C4-2B (cell line): ENCODE results near the gene KATNIP.

Source experiments
- CTCF ChIP-seq: fragments of 450-650 bp; conservative IDR thresholded peaks from 2 replicates; pipeline ENCODE4 v1.5.1; 2017; ENCODE audit warnings: mild to moderate bottlenecking
- ZFX ChIP-seq: fragments of 450-650 bp; IDR thresholded peaks from 2 replicates; pipeline ENCODE4 v1.6.1; 2017

GRCh38 chr16:27543801-27544200 lies 6.1 kb upstream of the KATNIP start:
- TF ChIP-seq CTCF, result no peak
- TF ChIP-seq ZFX, result no peak
